Subcutaneous adipose tissue (tissue), 4 donors: Measurements from ENCODE around the gene TFF2. TPM values are rescaled to one million over a fixed set of nuclear protein-coding genes. Genes with fewer than 3 reads are reported as not detected.

Source experiments
- total RNA-seq, 4 donors: library from RNA; depleted of rRNA; stranded (reverse); fragments of >200 nt; gene quantifications; one replicate each; pipeline ENCODE4 v1.1.0, GENCODE V29; 2016
- TF ChIP-seq, protein P1 (sequence below): fragments of 450-650 bp; IDR thresholded peaks from one replicate; pipeline ENCODE4 v1.5.1; 2016; ENCODE audit warnings: low read depth, mild to moderate bottlenecking, control low read depth, antibody characterized with exemption, moderate library complexity

The TFF2 gene
- total RNA-seq, 4 donors from 2014 or later, result not detected

DNA sequence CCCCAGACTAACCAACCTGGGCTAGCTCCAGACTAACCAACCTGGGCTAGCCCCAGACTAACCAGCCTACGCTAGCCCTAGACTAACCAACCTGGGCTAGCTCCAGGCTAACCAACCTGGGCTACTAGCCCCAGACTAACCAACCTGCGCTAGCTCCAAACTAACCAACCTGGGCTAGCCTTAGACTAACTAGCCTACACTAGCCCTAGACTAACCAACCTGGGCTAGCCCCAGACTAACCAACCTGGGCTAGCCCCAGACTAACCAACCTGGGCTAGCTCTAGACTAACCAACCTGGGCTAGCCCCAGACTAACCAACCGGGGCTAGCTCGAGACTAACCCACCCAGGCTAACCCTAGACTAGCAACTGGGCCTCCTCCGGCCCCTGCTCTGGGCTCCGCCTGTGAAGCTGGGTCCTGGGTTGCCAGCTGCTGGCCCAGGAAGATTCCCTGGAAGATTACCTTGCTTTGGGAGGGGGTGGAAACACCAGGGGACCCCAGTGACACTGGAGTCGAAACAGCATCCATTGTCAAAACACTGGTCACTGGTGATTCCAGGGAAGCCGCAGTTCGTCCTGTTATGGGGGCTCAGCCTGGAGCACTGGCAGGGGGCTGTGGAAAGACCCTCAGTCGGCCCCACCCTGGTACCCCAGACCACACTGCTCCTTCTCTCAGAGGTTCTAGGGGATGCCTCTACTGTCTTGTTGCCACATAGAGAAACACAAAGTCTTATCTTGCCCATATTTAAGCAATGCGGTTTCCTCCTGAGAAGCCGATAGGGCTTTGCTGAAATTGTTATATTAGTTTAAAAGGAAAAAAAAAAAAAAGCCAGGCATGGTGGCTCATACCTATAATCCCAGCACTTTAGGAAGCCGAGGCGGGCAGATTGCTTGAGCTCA is 1.1 kb downstream of the TFF2 start:
- TF ChIP-seq, protein P1, sequence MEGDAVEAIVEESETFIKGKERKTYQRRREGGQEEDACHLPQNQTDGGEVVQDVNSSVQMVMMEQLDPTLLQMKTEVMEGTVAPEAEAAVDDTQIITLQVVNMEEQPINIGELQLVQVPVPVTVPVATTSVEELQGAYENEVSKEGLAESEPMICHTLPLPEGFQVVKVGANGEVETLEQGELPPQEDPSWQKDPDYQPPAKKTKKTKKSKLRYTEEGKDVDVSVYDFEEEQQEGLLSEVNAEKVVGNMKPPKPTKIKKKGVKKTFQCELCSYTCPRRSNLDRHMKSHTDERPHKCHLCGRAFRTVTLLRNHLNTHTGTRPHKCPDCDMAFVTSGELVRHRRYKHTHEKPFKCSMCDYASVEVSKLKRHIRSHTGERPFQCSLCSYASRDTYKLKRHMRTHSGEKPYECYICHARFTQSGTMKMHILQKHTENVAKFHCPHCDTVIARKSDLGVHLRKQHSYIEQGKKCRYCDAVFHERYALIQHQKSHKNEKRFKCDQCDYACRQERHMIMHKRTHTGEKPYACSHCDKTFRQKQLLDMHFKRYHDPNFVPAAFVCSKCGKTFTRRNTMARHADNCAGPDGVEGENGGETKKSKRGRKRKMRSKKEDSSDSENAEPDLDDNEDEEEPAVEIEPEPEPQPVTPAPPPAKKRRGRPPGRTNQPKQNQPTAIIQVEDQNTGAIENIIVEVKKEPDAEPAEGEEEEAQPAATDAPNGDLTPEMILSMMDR, result no peak

DNA sequence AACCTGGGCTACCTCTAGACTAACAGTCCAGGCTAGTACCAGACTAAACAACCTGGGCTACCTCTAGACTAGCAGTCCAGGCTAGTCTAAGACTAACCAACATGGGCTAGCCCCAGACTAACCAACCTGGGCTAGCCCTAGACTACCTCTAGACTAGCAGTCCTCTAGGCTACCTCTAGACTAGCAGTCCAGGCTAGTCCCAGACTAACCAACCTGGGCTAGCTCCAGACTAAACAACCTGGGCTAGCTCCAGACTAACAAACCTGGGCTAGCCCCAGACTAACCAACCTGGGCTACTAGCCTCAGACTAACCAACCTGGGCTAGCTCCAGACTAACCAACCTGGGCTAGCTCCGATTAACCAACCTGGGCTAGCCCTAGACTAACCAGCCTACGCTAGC is 2.0 kb downstream of the TFF2 start:
- TF ChIP-seq, protein P1, result no peak

DNA sequence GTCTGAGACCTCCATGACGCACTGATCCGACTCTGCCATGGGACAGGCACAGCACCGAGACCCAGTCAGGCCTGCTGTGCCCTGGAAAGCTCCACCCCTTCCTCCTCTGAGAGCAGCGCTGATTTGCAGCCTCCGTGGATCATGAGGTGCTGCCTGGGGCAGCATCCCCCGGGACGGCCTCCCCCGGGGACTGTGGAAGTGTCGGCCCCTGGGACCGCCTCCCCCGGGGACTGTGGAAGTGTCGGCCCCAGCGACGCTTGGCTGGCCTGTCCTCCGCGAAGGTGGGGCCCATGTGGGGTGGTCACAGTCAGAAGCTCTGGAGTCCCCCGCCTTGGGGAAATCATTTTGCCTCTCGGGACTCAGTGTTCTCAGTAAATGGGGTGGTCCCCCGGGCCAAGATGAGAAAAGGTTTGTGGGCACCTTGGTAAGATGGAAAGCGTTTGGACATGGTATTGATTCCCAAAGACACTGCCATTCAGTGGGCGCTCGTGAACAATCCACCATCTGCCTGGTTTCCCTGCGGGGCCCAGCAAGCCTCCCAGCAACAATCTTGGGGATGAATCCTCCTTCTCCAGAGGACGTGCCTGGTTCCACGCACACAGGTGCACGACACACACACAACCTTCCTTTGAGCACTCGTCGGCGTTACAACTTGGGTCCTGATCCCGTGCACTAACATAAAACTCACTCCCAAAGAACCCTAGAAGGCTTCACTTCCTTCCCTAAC is 3.0 kb downstream of the TFF2 start:
- TF ChIP-seq, protein P1, result no peak

DNA sequence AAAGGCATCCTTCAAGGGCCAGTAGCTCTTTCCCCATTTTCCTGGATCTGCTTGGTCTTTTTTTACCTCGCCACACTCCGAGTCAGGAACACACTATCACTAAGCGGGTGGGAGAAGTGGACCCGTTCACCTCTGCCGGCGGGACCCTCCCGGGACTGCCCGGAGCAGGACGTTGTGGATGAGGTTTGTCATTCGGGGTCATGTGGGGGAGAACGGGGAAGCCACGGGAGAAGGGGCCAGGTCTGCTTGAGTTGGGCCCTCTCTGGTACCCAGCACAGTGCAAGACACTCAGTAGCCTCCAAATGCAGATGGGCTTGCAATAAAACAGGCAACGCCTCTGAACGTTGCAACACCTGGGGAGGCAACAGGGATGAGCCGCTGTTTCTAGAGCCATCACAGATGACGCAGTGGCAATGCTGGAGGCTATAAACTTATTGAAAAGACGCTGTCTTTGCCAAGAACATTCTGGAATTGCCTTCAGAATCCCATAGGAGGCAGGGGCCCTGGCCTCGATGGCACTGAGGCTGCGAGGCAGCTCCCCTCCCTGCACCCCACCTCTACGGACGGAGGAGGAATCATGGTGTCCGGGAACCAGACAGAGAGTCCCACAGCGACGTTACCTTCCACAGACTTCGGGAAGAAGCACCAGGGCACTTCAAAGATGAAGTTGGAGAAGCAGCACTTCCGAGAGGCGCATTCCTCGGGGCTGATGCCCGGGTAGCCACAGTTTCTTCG is 3.8 kb downstream of the TFF2 start:
- TF ChIP-seq, protein P1, result no peak

DNA sequence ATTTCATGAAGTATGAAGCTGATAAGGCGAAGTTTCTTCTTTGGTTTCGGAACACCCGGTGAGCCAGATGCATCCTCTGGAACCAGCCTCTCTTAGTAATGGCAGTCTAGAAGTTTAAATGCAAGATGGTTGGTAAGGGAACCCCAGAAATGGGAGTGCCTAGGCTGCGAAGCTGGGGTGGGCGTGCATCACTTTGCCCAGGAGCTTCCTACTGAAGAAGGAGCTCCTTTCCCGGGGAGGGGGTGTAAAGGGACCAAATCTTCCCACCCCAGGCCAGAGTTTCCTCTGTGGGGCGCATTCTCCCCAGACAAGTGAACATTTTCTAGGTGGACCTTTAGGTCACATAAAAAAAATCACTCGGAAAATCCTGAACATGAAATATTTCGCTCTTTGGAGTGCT is 4.4 kb downstream of the TFF2 start:
- TF ChIP-seq, protein P1, result no peak

DNA sequence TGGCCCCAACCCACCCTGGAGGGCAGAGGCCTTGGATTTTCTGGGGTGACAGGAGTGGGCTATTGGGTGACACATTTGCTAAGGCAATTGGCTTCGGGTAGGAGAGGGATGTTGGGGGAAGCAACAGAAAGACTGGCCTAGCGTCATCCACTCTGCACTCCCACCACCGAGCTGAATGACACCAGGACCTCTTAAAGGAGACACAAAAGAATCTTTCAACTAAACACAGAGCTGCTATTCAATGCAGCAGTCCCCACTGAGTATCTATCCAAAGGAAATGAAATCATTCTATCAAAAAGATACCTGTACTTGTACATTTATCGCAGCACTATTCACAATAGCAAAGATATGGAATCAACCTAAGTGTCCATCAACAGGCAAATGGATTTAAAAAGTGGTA is 6.2 kb downstream of the TFF2 start:
- TF ChIP-seq, protein P1, result no peak
